HuH-7 (cell line): Measurements from ENCODE around the gene APLP2.
"Not testable (repeated sequence)": the region's sequence is repeated elsewhere in the genome, so short reads cannot be mapped to it uniquely, and the experiment has no call there.

ENCODE experiments used
- DNase-seq: peaks from one replicate; pipeline ENCODE4 v3.0.0; 2011; ENCODE audit warnings: low spot score

Gene APLP2

DNA sequence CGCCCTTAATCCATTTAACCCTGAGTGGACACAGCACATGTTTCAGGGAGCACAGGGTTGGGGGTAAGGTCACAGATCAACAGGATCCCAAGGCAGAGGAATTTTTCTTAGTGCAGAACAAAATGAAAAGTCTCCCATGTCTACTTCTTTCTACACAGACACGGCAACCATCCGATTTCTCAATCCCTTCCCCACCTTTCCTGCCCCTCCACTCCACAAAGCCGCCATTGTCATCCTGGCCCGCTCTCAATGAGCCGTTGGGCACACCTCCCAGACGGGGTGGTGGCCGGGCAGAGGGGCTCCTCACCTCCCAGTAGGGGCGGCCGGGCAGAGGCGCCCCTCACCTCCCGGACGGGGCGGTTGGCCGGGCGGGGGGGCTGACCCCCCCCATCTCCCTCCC lies 20.8 kb downstream of the APLP2 start:
- DNase-seq, result not testable (repeated sequence)

DNA sequence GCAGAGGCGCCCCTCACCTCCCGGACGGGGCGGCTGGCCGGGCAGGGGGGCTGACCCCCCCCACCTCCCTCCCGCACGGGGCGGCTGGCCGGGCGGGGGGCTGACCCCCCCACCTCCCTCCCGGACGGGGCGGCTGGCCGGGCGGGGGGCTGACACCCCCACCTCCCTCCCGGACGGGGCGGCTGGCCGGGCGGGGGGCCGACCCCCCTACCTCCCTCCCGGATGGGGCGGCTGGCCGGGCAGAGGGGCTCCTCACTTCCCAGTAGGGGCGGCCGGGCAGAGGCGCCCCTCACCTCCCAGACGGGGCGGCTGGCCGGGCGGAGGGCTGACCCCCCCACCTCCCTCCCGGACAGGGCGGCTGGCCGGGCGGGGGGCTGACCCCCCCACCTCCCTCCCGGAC lies 21.5 kb downstream of the APLP2 start:
- DNase-seq, result not testable (repeated sequence)

DNA sequence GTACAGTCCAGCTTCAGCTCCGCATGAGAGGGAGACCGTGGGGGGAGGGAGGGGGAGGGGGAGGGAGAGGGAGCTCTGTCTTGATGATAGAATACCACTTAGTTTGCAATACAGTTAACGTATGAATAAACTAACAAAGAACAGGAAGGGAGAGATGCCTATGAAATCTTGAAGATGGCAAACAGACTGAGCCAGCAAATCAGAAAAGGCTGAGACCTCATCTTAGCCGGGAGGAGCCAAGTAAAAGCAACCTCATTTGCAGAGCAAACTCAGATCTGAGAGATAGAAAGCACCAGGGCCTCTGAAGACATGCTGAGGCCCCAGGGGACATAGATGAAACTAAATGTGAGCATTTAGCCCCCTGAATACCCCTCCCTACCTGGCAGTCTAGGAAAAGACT lies 23.0 kb downstream of the APLP2 start:
- DNase-seq, result no peak

DNA sequence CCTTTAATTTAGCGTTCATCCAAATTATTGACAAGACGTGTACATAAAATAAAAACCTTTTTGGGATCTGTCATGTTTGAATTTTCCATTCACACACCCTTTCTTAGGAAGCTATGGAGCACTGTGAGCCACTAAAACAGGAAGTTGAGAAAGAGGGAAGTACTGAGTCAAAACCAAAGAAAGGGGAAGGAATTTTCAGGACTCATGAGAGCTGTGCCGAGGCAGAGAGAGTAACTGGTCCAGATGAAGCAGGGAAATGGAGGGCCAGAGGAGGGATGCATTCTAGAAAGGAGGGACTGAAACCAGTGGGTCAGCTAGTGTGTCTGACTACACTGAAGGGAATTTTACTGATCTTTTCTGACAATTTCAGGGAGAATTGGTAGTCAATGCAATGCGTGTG lies 24.9 kb downstream of the APLP2 start:
- no peak for DNase-seq

DNA sequence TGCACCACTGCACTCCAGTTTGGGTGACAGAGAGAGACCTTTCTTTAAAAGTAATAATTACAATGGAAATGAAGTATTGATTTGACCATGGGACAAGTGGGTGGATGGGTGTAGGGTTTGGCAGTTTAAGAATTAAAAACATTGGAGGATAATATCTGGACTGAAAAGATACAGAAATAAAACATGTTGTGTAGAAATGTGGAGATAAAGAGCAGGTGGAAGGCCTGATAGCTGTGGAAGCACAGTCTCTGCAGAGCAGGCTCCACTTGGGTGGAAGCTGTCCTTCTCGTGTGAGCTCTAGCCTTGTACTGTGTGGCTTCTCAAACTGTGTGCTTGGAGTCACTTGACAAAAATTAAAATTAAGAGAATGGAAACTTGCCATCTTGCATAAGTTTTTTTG lies 25.6 kb downstream of the APLP2 start:
- DNase-seq, result no peak

DNA sequence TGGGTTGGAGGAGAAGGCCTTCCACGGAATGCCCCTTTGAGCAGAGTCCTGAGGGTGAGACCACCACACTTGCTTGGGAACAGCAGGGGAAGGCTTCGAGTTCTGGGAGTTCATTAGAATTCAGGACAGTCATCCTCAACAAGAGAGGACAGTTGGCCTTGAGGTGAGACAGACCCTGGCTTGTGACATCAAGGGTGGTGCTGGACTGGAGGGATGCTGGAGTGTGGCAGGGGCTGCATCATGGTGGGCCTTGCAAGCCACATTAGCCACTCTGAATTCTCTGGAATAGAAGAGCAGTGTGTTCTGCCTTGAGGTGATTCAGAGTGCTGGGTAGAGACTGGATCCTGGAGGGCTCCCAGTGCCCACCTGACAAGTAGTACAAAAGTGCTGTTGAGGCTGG lies 26.3 kb downstream of the APLP2 start:
- DNase-seq, result no peak

DNA sequence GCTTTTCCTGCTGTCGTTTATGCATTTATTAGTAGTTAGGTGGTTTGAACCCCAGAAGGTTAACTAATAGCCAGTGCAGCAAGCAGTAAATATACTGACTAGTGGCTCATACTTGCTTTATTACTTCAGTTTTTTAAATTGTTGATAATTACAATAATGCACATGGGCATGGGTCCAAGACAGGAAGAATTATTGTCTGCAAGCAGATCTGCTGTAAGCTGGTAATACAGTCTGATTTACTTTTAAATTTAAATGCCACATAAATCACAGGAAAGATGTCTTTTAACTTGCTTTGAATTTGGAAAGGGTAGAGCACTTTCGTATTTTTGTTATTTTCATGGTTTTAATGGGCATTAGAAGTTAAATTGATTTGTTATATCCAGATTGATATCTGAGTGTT lies 27.1 kb downstream of the APLP2 start:
- no peak for DNase-seq

DNA sequence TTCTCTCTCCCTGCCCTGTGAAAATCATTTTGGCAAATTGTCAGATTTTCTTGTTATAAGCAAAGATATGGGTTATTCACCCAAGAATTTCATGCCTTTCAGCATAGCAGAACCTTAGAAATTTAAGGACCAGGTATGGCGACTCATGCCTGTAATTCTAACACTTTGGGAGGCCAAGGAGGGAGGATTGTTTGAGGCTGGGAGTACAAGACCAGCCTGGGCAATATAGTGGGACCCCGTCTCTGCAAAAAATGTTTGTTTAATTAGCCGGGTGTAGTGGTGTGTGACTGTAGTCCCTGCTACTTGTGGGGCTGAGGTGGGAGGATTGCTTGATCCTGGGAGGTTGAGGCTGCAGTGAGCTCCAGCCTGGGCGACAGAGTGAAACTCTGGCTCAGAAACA lies 27.6 kb downstream of the APLP2 start:
- DNase-seq, result no peak

DNA sequence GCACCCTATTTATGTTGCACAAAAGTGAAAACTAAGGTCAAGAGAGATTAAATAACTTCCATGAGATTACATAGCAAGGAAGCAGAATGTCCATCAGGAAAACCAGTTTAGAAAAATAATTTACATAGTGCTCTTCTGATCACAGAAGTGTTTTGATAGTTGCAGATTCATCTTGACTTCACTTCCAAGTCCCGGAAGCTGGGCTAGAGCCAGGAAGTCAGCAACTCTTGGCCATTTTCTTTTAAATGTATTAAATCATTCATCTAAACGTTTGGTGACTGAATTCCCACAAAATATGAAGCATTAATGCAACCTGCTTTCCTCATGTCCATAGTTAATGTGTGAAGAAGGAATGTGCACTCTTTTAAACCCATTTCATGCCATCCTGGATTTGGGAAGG lies 29.7 kb downstream of the APLP2 start:
- no peak for DNase-seq

DNA sequence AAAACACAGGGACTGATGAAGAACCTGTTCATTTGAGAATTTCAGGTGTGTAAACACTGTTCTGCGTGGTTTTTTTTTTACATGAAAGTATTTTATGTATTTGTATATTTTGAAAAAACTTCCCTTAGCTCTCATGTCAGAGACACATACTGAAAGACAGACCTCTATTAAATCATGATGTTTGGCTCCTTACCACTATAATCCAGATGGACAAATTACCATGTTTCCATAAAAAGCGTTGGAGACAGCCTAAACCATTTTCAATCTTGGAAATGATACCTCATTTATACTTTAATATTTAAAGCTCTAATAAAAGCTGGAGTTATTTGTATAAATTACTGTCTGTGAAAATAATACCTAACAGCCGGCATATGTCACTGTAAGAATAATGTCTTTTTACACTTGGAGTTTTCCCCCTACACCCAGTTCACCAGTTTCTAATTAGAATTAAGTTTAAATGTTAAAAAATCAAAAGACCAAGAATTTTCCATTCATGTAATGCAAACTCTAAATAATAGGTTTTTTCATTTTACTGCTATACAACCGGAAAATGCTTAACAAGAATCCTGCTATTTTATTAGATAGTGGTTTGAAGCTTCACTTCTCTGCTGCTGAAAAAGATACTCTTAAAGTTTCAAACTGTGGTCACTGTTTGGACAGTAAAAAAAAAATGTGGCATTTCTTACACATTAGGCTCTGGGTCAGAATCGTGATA lies 30.8 kb downstream of the APLP2 start:
- no peak for DNase-seq

DNA sequence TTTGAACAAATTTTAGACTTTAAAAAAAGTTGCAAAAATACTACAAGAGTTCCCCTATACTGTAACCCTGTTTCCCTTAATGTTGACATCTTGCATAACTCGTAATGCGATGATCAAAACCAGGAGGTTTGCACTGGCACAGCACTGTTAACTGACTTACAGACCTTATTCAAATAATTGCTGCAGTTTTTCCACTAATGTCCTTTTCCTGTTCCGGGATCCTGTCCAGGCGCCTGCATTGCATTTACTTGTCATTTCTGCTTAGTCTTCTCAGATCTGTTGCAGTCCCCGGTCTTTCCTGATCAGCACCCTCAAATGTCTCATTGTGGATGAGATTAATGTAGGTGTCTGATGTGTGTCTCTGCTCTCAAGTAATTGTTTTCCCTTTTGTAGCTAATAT lies 32.0 kb downstream of the APLP2 start:
- no peak for DNase-seq

DNA sequence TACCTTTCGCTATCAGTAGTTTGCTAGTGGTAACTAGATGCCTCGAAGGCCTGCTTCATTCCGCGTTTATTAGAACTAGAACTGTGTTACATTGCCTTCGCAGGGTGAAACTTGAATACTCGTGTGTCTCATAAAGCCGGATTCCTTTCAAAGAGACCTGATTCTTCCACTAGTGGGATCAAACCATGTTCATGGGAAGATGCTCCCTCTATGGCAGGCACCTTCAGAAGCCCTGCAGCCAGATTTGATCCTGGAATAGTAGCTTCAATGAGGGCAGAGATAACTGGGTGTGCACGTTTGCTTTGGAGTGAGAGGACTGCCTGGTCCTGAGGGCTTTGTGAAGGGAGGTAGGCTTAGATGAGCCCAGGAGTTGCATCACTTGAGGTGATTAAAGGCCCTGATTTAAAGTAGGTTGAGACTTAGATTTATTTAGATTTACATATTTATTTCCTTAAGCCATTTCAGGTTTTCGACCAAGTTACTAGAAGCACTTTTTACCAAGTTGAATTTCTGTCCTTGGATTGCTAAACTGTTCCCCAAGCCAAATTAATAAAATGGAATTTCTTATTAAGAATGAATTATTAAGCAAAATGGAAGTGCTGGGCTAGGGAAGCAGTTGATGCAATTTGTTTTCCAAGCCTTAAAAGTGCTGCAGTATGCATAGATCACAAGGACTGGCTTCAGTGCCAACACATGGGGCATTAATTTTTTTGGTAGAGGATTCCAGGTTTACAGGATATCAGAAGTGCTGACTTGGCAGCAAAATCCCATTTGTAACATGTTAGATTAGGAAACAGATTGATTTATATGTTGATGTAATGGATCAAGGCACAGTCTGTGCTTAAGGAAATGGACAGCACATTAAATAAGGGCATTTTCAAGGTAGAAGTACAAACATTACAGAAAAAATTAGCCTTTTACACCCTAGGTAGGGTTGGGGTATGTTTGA lies 32.9 kb downstream of the APLP2 start:
- no peak for DNase-seq

DNA sequence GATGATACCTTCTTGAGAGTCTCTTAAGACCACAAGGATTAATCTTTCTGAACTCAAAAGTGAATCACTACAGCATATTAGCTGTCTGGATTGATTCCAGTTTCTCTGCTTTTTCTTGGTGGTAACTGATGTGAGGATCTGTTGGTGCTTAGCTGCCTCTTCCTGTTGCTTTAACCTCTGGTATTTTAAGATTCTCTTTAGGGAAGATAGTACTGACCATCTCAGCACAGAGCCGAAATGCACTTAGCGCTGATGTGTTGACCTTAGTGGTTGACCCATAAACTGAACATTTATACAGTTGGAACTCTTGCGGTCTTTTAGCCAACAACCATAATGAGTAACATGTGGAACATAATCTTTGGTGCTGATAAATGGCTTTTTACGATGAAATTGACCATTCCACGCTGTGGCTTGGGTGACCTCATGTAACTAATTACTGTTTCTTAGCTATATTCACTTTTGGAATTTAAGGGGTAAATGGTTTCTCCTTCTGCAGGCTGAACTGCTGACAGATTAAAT lies 33.7 kb downstream of the APLP2 start:
- no peak for DNase-seq

DNA sequence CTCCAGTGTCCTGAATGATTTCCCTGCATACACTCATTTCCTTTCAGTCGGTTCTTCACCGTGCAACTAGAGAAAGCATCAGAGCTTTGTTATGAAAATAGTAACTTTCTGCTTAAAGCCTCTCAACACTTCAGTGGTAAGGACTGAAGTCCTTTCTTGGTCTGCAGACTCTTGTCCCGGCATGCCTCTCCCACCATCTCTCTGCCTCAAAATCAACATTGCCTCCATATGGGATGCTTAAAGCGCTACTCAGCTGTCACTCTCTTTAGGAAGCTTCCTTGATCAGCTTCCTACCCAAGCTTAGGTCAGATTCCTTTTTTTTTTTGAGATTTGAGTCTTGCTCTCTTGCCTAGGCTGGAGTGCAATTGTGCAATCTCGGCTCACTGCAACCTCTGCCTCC lies 36.7 kb downstream of the APLP2 start:
- DNase-seq, result no peak

DNA sequence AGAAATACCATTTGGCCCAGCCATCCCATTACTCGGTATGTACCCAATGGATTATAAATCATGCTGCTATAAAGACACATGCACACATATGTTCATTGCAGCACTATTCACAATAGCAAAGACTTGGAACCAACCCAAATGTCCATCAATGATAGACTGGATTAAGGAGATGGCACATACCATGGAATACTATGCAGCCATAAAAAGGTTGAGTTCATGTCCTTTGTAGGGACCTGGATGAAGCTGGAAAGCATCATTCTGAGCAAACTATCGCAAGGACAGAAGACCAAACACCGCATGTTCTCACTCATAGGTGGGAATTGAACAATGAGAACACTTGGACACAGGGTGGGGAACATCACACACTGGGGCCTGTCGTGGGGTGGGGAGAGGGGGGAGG lies 39.0 kb downstream of the APLP2 start:
- DNase-seq, result not testable (repeated sequence)

DNA sequence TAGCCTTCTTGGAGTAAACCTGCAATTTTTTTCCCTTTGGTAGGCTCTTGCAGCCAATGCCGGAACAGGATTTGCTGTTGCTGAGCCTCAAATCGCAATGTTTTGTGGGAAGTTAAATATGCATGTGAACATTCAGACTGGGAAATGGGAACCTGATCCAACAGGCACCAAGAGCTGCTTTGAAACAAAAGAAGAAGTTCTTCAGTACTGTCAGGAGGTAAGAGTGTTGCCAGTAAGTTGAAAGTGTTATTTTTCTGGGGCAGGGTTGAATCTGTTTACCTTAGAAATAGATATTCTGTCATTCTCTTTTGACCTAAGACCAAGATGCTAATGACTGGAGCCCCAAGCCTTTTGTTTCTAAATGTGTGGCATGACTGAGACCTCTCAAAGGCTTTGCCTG lies 39.7 kb downstream of the APLP2 start:
- no peak for DNase-seq

DNA sequence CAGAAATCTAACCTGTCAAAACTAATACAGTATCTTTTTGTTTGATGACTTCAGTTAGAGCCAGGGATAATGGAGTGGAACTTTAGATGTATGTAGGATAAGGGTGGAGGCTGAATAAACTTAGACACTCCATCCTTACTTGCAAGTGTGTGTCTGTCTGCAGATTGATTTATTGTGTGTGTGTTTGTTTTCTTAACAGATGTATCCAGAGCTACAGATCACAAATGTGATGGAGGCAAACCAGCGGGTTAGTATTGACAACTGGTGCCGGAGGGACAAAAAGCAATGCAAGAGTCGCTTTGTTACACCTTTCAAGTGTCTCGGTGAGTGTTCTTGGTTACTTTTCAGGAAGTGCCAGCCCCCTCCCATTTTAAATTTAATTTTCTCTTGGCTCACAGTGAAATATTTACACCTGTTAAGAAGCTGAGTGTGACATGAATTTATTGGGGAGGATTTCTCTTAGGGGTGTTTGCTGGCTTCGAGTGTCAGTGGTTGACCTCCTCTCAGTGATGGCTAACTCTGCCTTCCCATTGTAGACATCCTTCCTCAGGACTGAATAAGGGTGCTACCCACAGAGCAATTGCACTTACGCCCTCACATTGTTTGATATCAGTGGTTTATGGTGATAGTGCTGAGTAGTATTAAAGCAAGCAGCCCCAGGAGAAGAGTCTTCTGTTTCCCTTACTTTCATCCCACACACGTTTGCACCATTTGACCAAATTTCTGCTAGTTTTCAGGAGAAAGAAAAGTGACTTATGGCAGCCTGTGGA lies 40.8 kb downstream of the APLP2 start:
- DNase-seq, result no peak

DNA sequence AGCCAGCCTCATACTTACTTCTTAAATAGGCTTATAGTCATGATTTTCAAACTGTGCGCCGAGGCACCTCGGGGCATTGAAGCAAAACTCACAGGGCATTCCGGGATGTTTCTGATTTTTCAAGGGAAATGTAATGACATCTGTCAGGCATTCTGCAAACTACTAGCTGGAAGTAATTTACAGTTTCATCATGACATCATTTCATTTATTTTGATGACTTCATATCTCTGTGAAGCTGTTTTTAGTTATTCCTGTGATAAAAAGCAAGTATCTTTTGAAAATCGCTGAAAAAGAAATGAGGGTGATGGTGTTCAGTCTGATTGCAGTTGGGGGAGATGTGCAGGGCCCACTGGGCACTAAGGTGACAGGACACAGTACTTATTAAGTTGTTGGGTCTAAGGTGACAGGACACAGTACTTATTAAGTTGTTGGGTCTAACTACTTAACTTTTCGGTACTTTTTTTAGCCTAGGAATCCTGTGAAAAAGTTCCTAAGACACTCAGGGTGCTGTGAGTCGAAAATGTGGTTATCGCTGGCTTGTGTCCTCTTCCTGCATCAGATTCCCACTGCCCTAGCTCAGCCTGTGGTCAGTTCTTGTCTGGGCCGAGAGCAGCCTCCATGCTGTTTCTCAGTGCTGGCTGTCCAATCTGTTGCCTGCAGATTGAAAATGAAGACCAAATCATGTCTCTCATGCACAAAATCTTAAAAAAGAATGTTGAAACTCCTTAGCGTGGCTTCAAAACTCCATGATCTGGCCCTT lies 42.6 kb downstream of the APLP2 start:
- DNase-seq, result no peak

DNA sequence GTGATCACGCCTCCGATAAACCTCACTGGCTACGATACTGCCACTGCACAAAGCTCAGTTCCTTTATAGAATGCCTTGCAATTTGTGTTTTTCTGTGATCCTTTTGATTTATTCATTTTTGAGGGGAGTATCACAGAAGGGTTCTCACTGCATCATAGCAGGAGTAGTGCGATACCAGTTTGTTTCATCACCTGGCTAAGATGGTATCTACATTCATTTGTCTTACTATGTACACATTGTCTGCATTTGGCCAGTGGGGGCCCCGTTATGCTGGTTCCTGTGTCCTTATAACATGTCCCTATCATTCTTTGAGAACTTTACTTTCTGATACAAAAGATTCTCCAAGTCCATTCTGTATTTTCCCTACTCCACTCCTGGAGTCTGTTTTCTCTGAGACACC lies 44.6 kb downstream of the APLP2 start:
- no peak for DNase-seq

DNA sequence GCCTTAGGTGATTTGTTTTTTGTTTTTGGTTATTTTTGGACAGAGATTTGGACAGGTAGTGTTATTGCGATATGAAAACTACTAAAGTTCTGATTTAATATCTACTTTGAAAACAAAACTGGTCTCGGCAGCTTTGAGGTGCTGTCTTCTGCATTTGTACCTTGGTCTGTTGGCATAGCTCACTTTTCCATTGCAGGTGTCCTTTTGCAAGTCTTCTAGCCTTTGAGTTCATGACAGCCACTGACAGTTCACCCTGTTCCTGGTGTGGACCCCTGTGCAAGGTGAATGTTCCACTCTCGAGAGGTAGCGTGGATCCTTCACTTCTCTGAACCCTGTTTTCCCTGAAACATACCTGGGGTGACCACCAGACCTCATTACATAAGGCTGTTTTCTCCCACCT lies 45.0 kb downstream of the APLP2 start:
- DNase-seq, result no peak

DNA sequence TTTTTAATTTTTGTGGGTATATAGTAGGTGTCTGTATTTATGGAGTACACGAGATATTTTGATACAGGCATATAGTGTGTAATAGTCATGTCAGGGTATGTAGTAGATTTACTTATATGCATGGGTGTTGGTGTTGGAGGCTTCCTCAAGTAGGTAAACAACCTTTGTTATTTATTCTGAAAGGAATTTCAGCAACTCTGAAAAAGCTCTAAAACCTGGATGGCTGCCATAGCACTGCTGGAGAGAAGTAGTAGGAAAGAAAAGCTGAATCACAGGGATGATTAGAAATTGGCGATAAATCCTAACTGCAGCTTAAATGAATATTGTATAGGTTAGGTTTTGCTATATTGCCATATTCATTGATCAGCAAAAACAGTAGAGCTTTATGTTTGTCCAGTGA lies 45.5 kb downstream of the APLP2 start:
- DNase-seq, result no peak

DNA sequence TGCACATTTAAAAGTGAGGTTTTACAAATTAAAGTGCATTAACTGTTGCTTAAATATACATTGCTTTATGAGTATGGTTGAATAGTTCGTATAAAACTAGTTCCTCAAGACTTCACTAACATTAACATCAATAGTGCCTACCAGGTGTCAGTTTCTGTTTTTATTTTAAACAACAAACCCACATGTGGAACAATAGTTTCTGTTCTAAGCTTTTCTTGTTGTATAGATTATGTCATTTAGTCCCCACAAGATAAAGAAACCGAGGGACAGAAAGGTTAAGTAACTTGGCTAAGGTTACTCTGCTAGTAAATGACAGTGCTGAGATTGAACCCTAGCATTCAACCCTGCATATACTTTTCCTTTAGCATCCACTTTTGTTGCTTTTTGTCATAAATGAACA lies 48.5 kb downstream of the APLP2 start:
- DNase-seq, result no peak
